Astrocyte (in vitro differentiated cells and primary cell): ENCODE data around the gene MAGI1. TPM values are rescaled to one million over a fixed set of nuclear protein-coding genes. Genes with fewer than 3 reads are reported as not detected.
A peak's percentile ranks its signal among the peaks of the same experiment; 100 is the strongest.

Source experiments
- DNase-seq: peaks from one replicate; pipeline ENCODE4 v3.0.0-alpha.2; 2010; ENCODE audit warnings: low read depth
- FAIRE-seq: peaks from 2 replicates; lab custom pipeline; 2011; peaks lifted over from hg19 to GRCh38; lab: Jason Lieb, UNC
- H2AFZ ChIP-seq: 2 replicates; pipeline ENCODE4 v1.6.0; 2012; ENCODE audit warnings: low read depth, low read length, inconsistent platforms
- H3K27ac ChIP-seq: 2 replicates; pipeline ENCODE4 v1.5.1; 2011; ENCODE audit warnings: low read depth, low read length, inconsistent platforms
- H3K27me3 ChIP-seq: 2 replicates; pipeline ENCODE4 v1.6.0; 2011; ENCODE audit warnings: low read length, inconsistent platforms; ENCODE audit not compliant: insufficient read depth
- H3K36me3 ChIP-seq: 2 replicates; pipeline ENCODE4 v1.5.1; 2011; ENCODE audit warnings: low read length, inconsistent platforms; ENCODE audit not compliant: insufficient read depth
- H3K4me1 ChIP-seq: 2 replicates; pipeline ENCODE4 v1.5.1; 2011; ENCODE audit warnings: low read length, inconsistent platforms; ENCODE audit not compliant: insufficient read depth
- H3K4me2 ChIP-seq: 2 replicates; pipeline ENCODE4 v1.6.0; 2012; ENCODE audit warnings: low read length, inconsistent platforms
- H3K4me3 ChIP-seq: 2 replicates; pipeline ENCODE4 v1.5.1; 2011; ENCODE audit warnings: low read depth, mild to moderate bottlenecking, low read length, inconsistent platforms; ENCODE audit not compliant: insufficient read depth
- H3K79me2 ChIP-seq: 2 replicates; pipeline ENCODE4 v1.6.0; 2012; ENCODE audit warnings: mild to moderate bottlenecking, low read length, inconsistent platforms; ENCODE audit not compliant: insufficient read depth
- H3K9ac ChIP-seq: 2 replicates; pipeline ENCODE4 v1.6.0; 2012; ENCODE audit warnings: mild to moderate bottlenecking, low read length, inconsistent platforms
- H3K9me3 ChIP-seq: 2 replicates; pipeline ENCODE4 v1.5.1; 2012; ENCODE audit warnings: low read depth, mild to moderate bottlenecking, low read length, inconsistent platforms; ENCODE audit not compliant: insufficient read depth
- H4K20me1 ChIP-seq: 2 replicates; pipeline ENCODE4 v1.6.0; 2012; ENCODE audit warnings: low read length, inconsistent platforms; ENCODE audit not compliant: insufficient read depth
- H3K27ac Mint-ChIP-seq: one replicate; pipeline ENCODE4 v1.8.0; 2021; ENCODE audit warnings: mild to moderate bottlenecking, mixed read lengths; ENCODE audit not compliant: unreplicated experiment
- H3K27me3 Mint-ChIP-seq: one replicate; pipeline ENCODE4 v1.8.0; 2021; ENCODE audit warnings: low read depth, mixed read lengths; ENCODE audit not compliant: unreplicated experiment
- H3K36me3 Mint-ChIP-seq: one replicate; pipeline ENCODE4 v1.8.0; 2021; ENCODE audit warnings: low read depth, mixed read lengths; ENCODE audit not compliant: unreplicated experiment
- H3K4me1 Mint-ChIP-seq: one replicate; pipeline ENCODE4 v1.8.0; 2021; ENCODE audit warnings: low read depth, mixed read lengths; ENCODE audit not compliant: unreplicated experiment
- H3K4me3 Mint-ChIP-seq: one replicate; pipeline ENCODE4 v1.8.0; 2021; ENCODE audit warnings: mild to moderate bottlenecking, moderate library complexity, mixed read lengths; ENCODE audit not compliant: unreplicated experiment
- H3K9me3 Mint-ChIP-seq: one replicate; pipeline ENCODE4 v1.8.0; 2021; ENCODE audit warnings: mild to moderate bottlenecking, mixed read lengths; ENCODE audit not compliant: unreplicated experiment
- EZH2 ChIP-seq: IDR thresholded peaks from 2 replicates; pipeline ENCODE4 v1.6.1; 2012; ENCODE audit warnings: mild to moderate bottlenecking, low read length, inconsistent platforms; ENCODE audit not compliant: insufficient read depth
- total RNA-seq: library from RNA; stranded (reverse); gene quantifications from 2 replicates; pipeline ENCODE4 v1.2.1, GENCODE V29; 2021
- TF ChIP-seq, protein P1 (sequence below): IDR thresholded peaks from 2 replicates; pipeline ENCODE4 v1.5.1; 2011; ENCODE audit warnings: low read depth, mild to moderate bottlenecking, inconsistent platforms, low read length, moderate library complexity; ENCODE audit not compliant: insufficient read depth

MAGI1 gene
- total RNA-seq, 1 donor from 2014 or later: 31.8 TPM

DNA sequence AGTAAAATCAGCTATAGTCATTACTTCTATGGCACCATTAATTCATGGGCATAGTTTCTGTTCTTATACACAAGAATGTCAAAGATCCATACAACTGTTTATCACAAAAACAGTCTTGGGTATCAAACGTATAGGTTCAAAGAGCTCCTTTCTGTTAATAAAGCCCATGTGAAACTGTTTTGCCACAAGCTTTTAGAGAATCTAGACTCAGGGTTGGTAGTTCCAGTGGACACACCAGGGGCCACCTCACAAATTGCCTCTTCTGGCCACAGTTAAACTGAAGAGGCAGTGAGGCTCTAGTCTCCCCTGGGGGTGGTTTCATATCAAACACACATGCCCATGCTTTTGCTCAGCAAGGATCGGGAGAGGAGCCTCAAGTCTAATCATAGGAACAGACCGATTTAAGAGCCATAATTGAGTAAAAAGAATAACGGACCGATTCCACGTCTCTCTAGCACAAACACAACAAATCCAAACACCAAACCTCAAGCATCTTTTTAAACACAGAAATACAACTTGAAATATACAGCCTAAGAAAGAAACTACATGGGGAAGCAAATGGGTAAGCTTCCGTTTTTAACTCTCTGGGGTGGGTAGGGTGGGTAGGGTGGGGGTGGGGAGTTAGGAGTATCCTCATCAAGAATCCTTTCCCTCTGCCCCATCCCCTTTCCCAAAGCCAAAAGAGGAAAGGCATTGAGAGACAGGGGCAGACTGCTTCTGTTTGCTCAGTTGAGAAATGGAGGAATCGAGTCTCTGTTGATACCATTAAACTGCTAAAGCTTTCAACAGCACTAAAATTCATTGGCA is 443.3 kb downstream of the MAGI1 start:
- no peak overlapping the region for H3K27ac ChIP-seq
- H2AFZ ChIP-seq: no peak overlapping the region
- Mint-ChIP-seq H3K36me3 (no peaks in the 10 kb centered on the region), H3K27me3 (no peaks in the 10 kb centered on the region), H3K4me3 (peak overlapping the region; percentile 81), H3K9me3 (no peaks in the 10 kb centered on the region), H3K4me1 (peaks cover 26% of the 10 kb centered on the region), H3K27ac (peak overlapping the region; percentile 75)
- H3K27me3 ChIP-seq: no peaks in the 10 kb centered on the region
- no peaks in the 10 kb centered on the region for H3K36me3 ChIP-seq
- H4K20me1 ChIP-seq: peaks cover 10% of the 10 kb centered on the region
- no peaks in the 10 kb centered on the region for H3K9me3 ChIP-seq
- peak overlapping the region; percentile 90 for H3K4me2 ChIP-seq
- no peaks in the 10 kb centered on the region for H3K79me2 ChIP-seq
- no peak overlapping the region for H3K9ac ChIP-seq
- DNase-seq (no peak), FAIRE-seq (no peak)
- TF ChIP-seq, protein P1, sequence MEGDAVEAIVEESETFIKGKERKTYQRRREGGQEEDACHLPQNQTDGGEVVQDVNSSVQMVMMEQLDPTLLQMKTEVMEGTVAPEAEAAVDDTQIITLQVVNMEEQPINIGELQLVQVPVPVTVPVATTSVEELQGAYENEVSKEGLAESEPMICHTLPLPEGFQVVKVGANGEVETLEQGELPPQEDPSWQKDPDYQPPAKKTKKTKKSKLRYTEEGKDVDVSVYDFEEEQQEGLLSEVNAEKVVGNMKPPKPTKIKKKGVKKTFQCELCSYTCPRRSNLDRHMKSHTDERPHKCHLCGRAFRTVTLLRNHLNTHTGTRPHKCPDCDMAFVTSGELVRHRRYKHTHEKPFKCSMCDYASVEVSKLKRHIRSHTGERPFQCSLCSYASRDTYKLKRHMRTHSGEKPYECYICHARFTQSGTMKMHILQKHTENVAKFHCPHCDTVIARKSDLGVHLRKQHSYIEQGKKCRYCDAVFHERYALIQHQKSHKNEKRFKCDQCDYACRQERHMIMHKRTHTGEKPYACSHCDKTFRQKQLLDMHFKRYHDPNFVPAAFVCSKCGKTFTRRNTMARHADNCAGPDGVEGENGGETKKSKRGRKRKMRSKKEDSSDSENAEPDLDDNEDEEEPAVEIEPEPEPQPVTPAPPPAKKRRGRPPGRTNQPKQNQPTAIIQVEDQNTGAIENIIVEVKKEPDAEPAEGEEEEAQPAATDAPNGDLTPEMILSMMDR: no peak
- no peak for TF ChIP-seq EZH2
- H3K4me1 ChIP-seq: peaks cover 8% of the 10 kb centered on the region
- H3K4me3 ChIP-seq: no peak overlapping the region

DNA sequence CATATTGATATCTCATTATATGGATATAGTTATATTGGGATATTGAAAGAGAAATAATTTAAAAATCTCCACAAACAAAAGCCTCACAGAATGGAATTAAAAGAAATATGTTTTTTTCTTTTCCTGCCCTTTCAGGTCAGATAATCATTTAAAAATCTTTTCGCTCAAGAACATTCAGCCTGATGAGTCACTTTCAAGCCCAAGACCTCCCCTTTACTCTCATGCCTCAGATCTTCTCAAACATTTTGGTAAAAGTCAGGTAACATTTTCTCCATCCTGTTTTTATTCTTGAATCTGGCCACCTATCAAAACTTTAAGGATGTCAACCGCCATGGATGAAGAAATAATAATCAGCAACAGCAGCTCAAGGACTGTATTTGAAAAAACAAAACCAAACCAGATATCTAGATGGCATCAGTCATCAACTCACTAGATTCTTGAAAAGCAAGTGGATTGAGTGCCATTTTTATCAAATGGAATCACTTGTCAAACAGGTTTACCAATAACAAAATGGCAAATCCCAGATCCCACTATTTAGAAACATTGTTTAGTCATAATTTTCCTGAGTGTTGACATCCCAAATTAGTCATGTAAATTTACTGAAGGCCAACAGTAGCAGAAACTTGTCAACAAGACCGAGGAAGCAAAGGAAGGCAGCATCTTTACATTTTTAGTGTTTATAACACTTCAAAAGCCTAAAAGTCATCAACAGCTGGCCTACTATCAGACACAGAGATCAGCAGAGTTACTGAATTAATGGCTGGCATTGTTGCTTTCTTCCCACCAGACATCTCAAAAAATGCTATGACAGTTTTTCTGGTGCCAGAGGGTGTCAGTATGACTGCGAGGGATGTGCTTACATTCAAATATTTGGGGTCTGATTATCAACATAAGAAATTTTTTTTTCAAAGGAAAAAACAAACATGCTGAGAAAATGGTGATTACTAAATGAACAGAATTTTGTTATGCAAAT is 444.7 kb downstream of the MAGI1 start:
- TF ChIP-seq, protein P1: no peak
- TF ChIP-seq EZH2: no peak
- DNase-seq: no peak
- Histone ChIP-seq H3K36me3 (no peaks in the 10 kb centered on the region), H4K20me1 (peaks cover 10% of the 10 kb centered on the region), H3K4me2 (no peak overlapping the region), H3K9ac (no peak overlapping the region), H3K4me1 (peaks cover 8% of the 10 kb centered on the region), H3K4me3 (no peak overlapping the region), H3K27ac (no peak overlapping the region), H2AFZ (no peak overlapping the region), H3K27me3 (no peaks in the 10 kb centered on the region), H3K79me2 (no peaks in the 10 kb centered on the region), H3K9me3 (no peaks in the 10 kb centered on the region)
- no peaks in the 10 kb centered on the region for H3K27me3 Mint-ChIP-seq
- H3K36me3 Mint-ChIP-seq: no peaks in the 10 kb centered on the region
- H3K4me3 Mint-ChIP-seq: no peak overlapping the region
- FAIRE-seq: peak; percentile 66
- H3K9me3 Mint-ChIP-seq: no peaks in the 10 kb centered on the region
- H3K27ac Mint-ChIP-seq: no peak overlapping the region
- H3K4me1 Mint-ChIP-seq: peaks cover 26% of the 10 kb centered on the region
